Upper lobe of left lung (tissue), 6 donors: ENCODE data around the gene RAB11A. TPM values are rescaled to one million over a fixed set of nuclear protein-coding genes. Genes with fewer than 3 reads are reported as not detected.

ENCODE experiments used
- ATAC-seq, 2 donors: fragments of 200-7000 bp; cut with Tn5 transposase; one replicate each; pipeline ENCODE4 v1.9.1; 2022; ENCODE audit warnings: mild to moderate bottlenecking in 2 of 2, moderate library complexity in 2 of 2; ENCODE audit not compliant: low FRiP score in 2 of 2
- DNase-seq, 2 donors: peaks; one replicate each; pipeline ENCODE4 v3.0.0-alpha.2; 2019 to 2020
- H3K27ac ChIP-seq, 4 donors: fragments of 200-600 bp; sonication (generic); one replicate each; pipeline ENCODE4 v1.5.1; 2016 to 2019
- H3K27me3 ChIP-seq, 4 donors: fragments of 200-600 bp; sonication (generic); one replicate each; pipeline ENCODE4 v1.5.1; 2017 to 2019
- H3K36me3 ChIP-seq, 4 donors: fragments of 200-600 bp; sonication (generic); one replicate each; pipeline ENCODE4 v1.5.1; 2016 to 2019
- H3K4me1 ChIP-seq, 4 donors: fragments of 200-600 bp; sonication (generic); one replicate each; pipeline ENCODE4 v1.5.1; 2018 to 2019
- H3K4me3 ChIP-seq, 4 donors: fragments of 200-600 bp; sonication (generic); one replicate each; pipeline ENCODE4 v1.5.1; 2017 to 2019; ENCODE audit warnings: mild to moderate bottlenecking in 2 of 4, moderate library complexity in 1 of 4
- H3K9me3 ChIP-seq, 4 donors: fragments of 200-600 bp; sonication (generic); one replicate each; pipeline ENCODE4 v1.5.1; 2018 to 2019
- EP300 ChIP-seq, 4 donors: sonication (generic); formaldehyde crosslinking; IDR thresholded peaks; one replicate each; pipeline ENCODE4 v1.5.1; 2017; ENCODE audit warnings: antibody characterized with exemption in 4 of 4, control low read depth in 2 of 4
- POLR2A ChIP-seq, 4 donors: fragments of 450-650 bp; IDR thresholded peaks; one replicate each; pipeline ENCODE4 v1.5.1; 2016 to 2017; ENCODE audit warnings: antibody characterized with exemption in 4 of 4, mild to moderate bottlenecking in 2 of 4
- POLR2AphosphoS5 ChIP-seq, 2 donors: sonication (generic); formaldehyde crosslinking; IDR thresholded peaks; one replicate each; pipeline ENCODE4 v1.5.1; 2017; ENCODE audit warnings: antibody characterized with exemption in 2 of 2
- WGBS, 2 donors: methylation state at CpG; one replicate each; pipeline ENCODE4 v1.1.5; 2017 to 2018; 5-methylcytosine and 5-hydroxymethylcytosine counted together
- total RNA-seq, 6 donors: library from RNA; depleted of rRNA in 4 of 6; stranded (reverse); fragments of >200 nt in 4 of 6; gene quantifications; one replicate each; pipeline versions ENCODE4 v1.1.0 to v1.2.1, GENCODE V29; 2016 to 2021
- TF ChIP-seq, protein P1 (sequence below), 6 experiments: fragments of 450-650 bp in 4 of 6; fragments of 200-600 bp in 2 of 6; sonication (generic) in 2 of 6; IDR thresholded peaks; one replicate each; pipeline ENCODE4 v1.5.1; 2016 to 2019; ENCODE audit warnings: antibody characterized with exemption in 6 of 6
- donor health status: DM: no; HTN: no; CAD: no; lungs with moderate emphysema.
- donor health status: DM: no; HTN: yes; CAD: no; lungs with severe emphysema.

Gene RAB11A
- total RNA-seq, 6 donors from 2014 or later = 15.7 to 205 (median 144) TPM

GRCh38 chr15:65829130-65829764 lies 40.0 kb upstream of the RAB11A start:
- ATAC-seq = no peak
- WGBS, 2 donors = 63 to 67% methylated on average over 7 of the region's 7 CpGs
- Histone ChIP-seq H3K27ac (peak overlapping the region in 2 of 4 donors; percentile 55 to 66), H3K4me1 (peaks cover 33 to 69% (median 49%) of the 10 kb centered on the region in 4 donors), H3K9me3 (no peaks in the 10 kb centered on the region), H3K4me3 (no peak overlapping the region), H3K36me3 (no peaks in the 10 kb centered on the region), H3K27me3 (no peaks in the 10 kb centered on the region)
- DNase-seq = no peak
- TF ChIP-seq, protein P1, sequence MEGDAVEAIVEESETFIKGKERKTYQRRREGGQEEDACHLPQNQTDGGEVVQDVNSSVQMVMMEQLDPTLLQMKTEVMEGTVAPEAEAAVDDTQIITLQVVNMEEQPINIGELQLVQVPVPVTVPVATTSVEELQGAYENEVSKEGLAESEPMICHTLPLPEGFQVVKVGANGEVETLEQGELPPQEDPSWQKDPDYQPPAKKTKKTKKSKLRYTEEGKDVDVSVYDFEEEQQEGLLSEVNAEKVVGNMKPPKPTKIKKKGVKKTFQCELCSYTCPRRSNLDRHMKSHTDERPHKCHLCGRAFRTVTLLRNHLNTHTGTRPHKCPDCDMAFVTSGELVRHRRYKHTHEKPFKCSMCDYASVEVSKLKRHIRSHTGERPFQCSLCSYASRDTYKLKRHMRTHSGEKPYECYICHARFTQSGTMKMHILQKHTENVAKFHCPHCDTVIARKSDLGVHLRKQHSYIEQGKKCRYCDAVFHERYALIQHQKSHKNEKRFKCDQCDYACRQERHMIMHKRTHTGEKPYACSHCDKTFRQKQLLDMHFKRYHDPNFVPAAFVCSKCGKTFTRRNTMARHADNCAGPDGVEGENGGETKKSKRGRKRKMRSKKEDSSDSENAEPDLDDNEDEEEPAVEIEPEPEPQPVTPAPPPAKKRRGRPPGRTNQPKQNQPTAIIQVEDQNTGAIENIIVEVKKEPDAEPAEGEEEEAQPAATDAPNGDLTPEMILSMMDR (IDR thresholded peaks at IDR 0.05) = peak in 5 of 6 experiments; percentile 22 to 68 (median 44)
- TF ChIP-seq POLR2A (IDR thresholded peaks at IDR 0.05) = no peak

DNA sequence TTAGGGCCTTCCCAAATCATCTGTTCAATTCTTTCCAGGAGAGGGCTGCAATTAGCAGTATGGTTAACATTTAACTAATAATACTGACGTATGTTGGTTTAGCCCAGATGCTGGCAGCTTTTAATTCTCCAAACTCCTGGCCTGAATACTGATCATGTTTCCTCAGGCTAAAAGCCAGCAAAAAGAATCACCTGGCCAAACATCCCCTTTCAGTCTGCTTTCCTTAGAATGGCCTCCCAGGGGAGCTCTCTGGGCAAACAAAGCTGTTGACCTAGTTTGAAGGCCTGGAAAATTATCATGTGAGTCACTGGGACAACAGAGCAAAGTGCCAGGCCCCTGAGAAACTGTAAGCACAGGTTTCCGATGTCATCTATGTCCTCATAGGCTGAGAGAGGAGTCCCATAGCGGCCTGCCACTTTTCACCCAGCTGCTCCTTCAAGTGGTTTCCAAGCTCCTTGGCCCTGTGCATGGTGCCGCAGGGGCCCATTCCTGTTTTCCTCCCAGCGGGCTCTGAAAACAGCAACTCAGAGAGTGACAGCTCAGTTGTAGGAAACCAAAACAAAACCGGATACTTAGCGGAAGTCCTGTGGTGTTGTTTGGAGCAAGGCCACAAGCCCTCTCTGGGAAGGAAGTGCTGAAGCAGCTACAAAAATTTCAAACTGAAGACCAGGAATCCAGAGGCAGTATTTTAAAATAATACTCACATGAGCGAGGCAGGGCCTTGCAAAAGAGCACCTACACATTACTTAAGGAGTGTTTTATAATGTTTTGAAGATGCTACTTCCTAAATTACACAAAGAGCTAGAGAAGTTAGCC lies 36.5 kb upstream of the RAB11A start:
- Histone ChIP-seq H3K4me1 (peaks cover 40 to 64% (median 44%) of the 10 kb centered on the region in 4 donors), H3K27ac (peak overlapping the region; percentile 83 to 89 (median 88))

GRCh38 chr15:65833501-65834205 lies 35.6 kb upstream of the RAB11A start:
- DNase-seq = peak in 1 of 2 donors; percentile 43
- WGBS, 2 donors = 32 to 42% methylated on average over 4 of the region's 4 CpGs

More for the DNA sequence above, 36.5 kb upstream of the RAB11A start:
- Histone ChIP-seq H3K27me3 (no peaks in the 10 kb centered on the region), H3K9me3 (no peaks in the 10 kb centered on the region), H3K4me3 (peak overlapping the region in 2 of 4 donors; percentile 9 to 28), H3K36me3 (no peaks in the 10 kb centered on the region)
- DNase-seq = peak in 1 of 2 donors; percentile 89
- 7 to 8% methylated on average over 6 to 8 of the region's 8 CpGs for WGBS, 2 donors
- peak in 1 of 2 donors; percentile 83 for TF ChIP-seq POLR2AphosphoS5 (IDR thresholded peaks at IDR 0.05)
- peak in 1 of 4 donors; percentile 61 for TF ChIP-seq EP300 (IDR thresholded peaks at IDR 0.05)
- TF ChIP-seq, protein P1 (IDR thresholded peaks at IDR 0.05) = peak in 1 of 6 experiments; percentile 14
- TF ChIP-seq POLR2A (IDR thresholded peaks at IDR 0.05) = peak in 1 of 4 donors; percentile 39
- peak; percentile 92 to 96 for ATAC-seq

GRCh38 chr15:65834603-65835282 lies 34.5 kb upstream of the RAB11A start:
- Histone ChIP-seq H3K4me3 (no peak overlapping the region), H3K4me1 (peaks cover 34 to 56% (median 40%) of the 10 kb centered on the region in 4 donors), H3K36me3 (no peaks in the 10 kb centered on the region), H3K27ac (peak overlapping the region in 3 of 4 donors; percentile 83 to 89 (median 87)), H3K9me3 (no peaks in the 10 kb centered on the region), H3K27me3 (no peaks in the 10 kb centered on the region)
- no peak for ATAC-seq
- 87 to 93% methylated on average over 6 to 8 of the region's 8 CpGs for WGBS, 2 donors
- DNase-seq = no peak
- TF ChIP-seq POLR2A (IDR thresholded peaks at IDR 0.05) (no peak), POLR2AphosphoS5 (IDR thresholded peaks at IDR 0.05) (no peak), EP300 (IDR thresholded peaks at IDR 0.05) (no peak)

More at GRCh38 chr15:65833501-65834205, 35.6 kb upstream of the RAB11A start:
- Histone ChIP-seq H3K27ac (peak overlapping the region; percentile 83 to 89 (median 88)), H3K4me3 (no peak overlapping the region), H3K36me3 (no peaks in the 10 kb centered on the region), H3K9me3 (no peaks in the 10 kb centered on the region), H3K4me1 (peaks cover 40 to 66% (median 45%) of the 10 kb centered on the region in 4 donors), H3K27me3 (no peaks in the 10 kb centered on the region)
- TF ChIP-seq EP300 (IDR thresholded peaks at IDR 0.05) = no peak
- TF ChIP-seq POLR2AphosphoS5 (IDR thresholded peaks at IDR 0.05) = no peak
- no peak for TF ChIP-seq POLR2A (IDR thresholded peaks at IDR 0.05)
- TF ChIP-seq, protein P1 (IDR thresholded peaks at IDR 0.05) = no peak
- ATAC-seq = no peak
